Globus pallidus (tissue), 1 donor: ENCODE data around the gene PXT1.
A peak's percentile ranks its signal among the peaks of the same experiment; 100 is the strongest.

Experiments used
- DNase-seq: peaks from one replicate; pipeline ENCODE4 v3.0.0-alpha.2; 2015; ENCODE audit warnings: low spot score

The PXT1 gene

GRCh38 chr6:36387440-36388303 lies 55.0 kb downstream of the PXT1 start, which contains the start of gene ETV7:
Gene ETV7 (minus strand): TSS chr6:36387669. CDS start chr6:36387541, 128 bp downstream.
- DNase-seq, result no peak

- DNase-seq, result peak; percentile 13
These were observed 55.9 kb downstream of the PXT1 start for GRCh38 chr6:36386495-36387439.

- no peak for DNase-seq
These were observed 58.6 kb downstream of the PXT1 start for GRCh38 chr6:36384095-36384494.

GRCh38 chr6:36383606-36384005 lies 59.0 kb downstream of the PXT1 start:
- DNase-seq, result no peak

GRCh38 chr6:36382976-36383375 lies 59.7 kb downstream of the PXT1 start:
- DNase-seq, result no peak

GRCh38 chr6:36381502-36382389 lies 60.9 kb downstream of the PXT1 start:
- no peak for DNase-seq

GRCh38 chr6:36380166-36380565 lies 62.5 kb downstream of the PXT1 start:
- no peak for DNase-seq

- DNase-seq, result no peak
These were observed 63.7 kb downstream of the PXT1 start for GRCh38 chr6:36378936-36379335.

GRCh38 chr6:36378243-36378920 lies 64.3 kb downstream of the PXT1 start:
- DNase-seq, result no peak

- no peak for DNase-seq
These were observed 65.1 kb downstream of the PXT1 start for GRCh38 chr6:36377594-36377993.

GRCh38 chr6:36376742-36377141 lies 65.9 kb downstream of the PXT1 start:
- no peak for DNase-seq

- DNase-seq, result no peak
These were observed 66.5 kb downstream of the PXT1 start for GRCh38 chr6:36376183-36376582.

- no peak for DNase-seq
These were observed 67.0 kb downstream of the PXT1 start for GRCh38 chr6:36375644-36376155.

- no peak for DNase-seq
These were observed 67.7 kb downstream of the PXT1 start for GRCh38 chr6:36374972-36375371.

GRCh38 chr6:36374194-36374593 lies 68.5 kb downstream of the PXT1 start:
- DNase-seq, result no peak

GRCh38 chr6:36373368-36374019 lies 69.2 kb downstream of the PXT1 start:
- DNase-seq, result no peak

GRCh38 chr6:36372088-36372487 lies 70.6 kb downstream of the PXT1 start:
- DNase-seq, result no peak

GRCh38 chr6:36371211-36371610 lies 71.4 kb downstream of the PXT1 start:
- DNase-seq, result no peak

- no peak for DNase-seq
These were observed 72.0 kb downstream of the PXT1 start for GRCh38 chr6:36370638-36371037.
